HL-60 (cell line): ENCODE results near the gene KCNJ12.
"Not testable (repeated sequence)": the region's sequence is repeated elsewhere in the genome, so short reads cannot be mapped to it uniquely, and the experiment has no call there.

Experiments
- DNase-seq, 2 experiments: peaks; one replicate each; pipeline ENCODE4 v3.0.0-alpha.2; 2010 to 2020; ENCODE audit warnings: low read depth in 1 of 2, low spot score in 1 of 2
- H3K27ac ChIP-seq: fragments of 250-450 bp; sonication (Bioruptor Pico); replicated peaks from 2 replicates; pipeline ENCODE4 v1.5.1; 2020; ENCODE audit warnings: mild to moderate bottlenecking, moderate library complexity
- H3K27me3 ChIP-seq: fragments of 250-450 bp; sonication (Bioruptor Pico); 2 replicates; pipeline ENCODE4 v1.5.1; 2021; ENCODE audit warnings: mild to moderate bottlenecking, moderate library complexity; ENCODE audit not compliant: insufficient read depth, poor library complexity, severe bottlenecking
- H3K4me3 ChIP-seq: replicated peaks from 2 replicates; pipeline ENCODE4 v1.5.1; 2011; ENCODE audit warnings: mild to moderate bottlenecking, control low read depth, low read length; ENCODE audit not compliant: insufficient read depth
- CTCF ChIP-seq: IDR thresholded peaks from one replicate; pipeline ENCODE4 v1.5.1; 2011; ENCODE audit warnings: low read length, control low read depth, inconsistent platforms; ENCODE audit not compliant: insufficient read depth
- GABPA ChIP-seq: IDR thresholded peaks from 2 replicates; pipeline ENCODE4 v1.6.1; 2012; ENCODE audit warnings: low read depth
- POLR2AphosphoS5 ChIP-seq: IDR thresholded peaks from 2 replicates; pipeline ENCODE4 v1.6.1; 2012; ENCODE audit warnings: low read depth
- REST ChIP-seq: IDR thresholded peaks from 2 replicates; pipeline ENCODE4 v1.6.1; 2012; ENCODE audit warnings: low read depth; ENCODE audit not compliant: insufficient replicate concordance
- SPI1 ChIP-seq: IDR thresholded peaks from 2 replicates; pipeline ENCODE4 v1.6.1; 2012; ENCODE audit warnings: low read depth, mild to moderate bottlenecking, borderline replicate concordance

Gene KCNJ12

GRCh38 chr17:21453144-21453898 is 77.2 kb downstream of the KCNJ12 start:
- no peak for DNase-seq
- no peak overlapping the region for H3K4me3 ChIP-seq
- no peak overlapping the region for H3K27ac ChIP-seq
- no peaks in the 10 kb centered on the region for H3K27me3 ChIP-seq
- TF ChIP-seq REST (no peak), CTCF (no peak), SPI1 (no peak), GABPA (no peak), POLR2AphosphoS5 (no peak)

GRCh38 chr17:21454006-21454405 is 77.8 kb downstream of the KCNJ12 start:
- not testable (repeated sequence) for DNase-seq, H3K27ac ChIP-seq, H3K27me3 ChIP-seq, H3K4me3 ChIP-seq

- no peak for DNase-seq
- H3K27me3 ChIP-seq: peaks cover 3% of the 10 kb centered on the region
- TF ChIP-seq REST (no peak), CTCF (no peak), SPI1 (no peak), GABPA (no peak), POLR2AphosphoS5 (no peak)
- no peak overlapping the region for H3K27ac ChIP-seq
- no peak overlapping the region for H3K4me3 ChIP-seq
Measured at GRCh38 chr17:21454441-21454840, 78.3 kb downstream of the KCNJ12 start.

GRCh38 chr17:21455761-21456160 is 79.6 kb downstream of the KCNJ12 start:
- no peak overlapping the region for H3K4me3 ChIP-seq
- no peak overlapping the region for H3K27ac ChIP-seq
- no peak for TF ChIP-seq POLR2AphosphoS5
- TF ChIP-seq GABPA: no peak
- TF ChIP-seq REST: no peak
- no peak for TF ChIP-seq CTCF
- no peak for TF ChIP-seq SPI1
- H3K27me3 ChIP-seq: peaks cover 3% of the 10 kb centered on the region
- DNase-seq: no peak

- H3K27me3 ChIP-seq, H3K27ac ChIP-seq, H3K4me3 ChIP-seq, DNase-seq: not testable (repeated sequence)
Measured at GRCh38 chr17:21456449-21456848, 80.3 kb downstream of the KCNJ12 start.
